Activated naive CD8-positive, alpha-beta T cell treated with anti-CD3 and anti-CD28 coated beads, Interleukin-2, amount 10 ng/mL, durations not matched to agents 7 days and 5 days (primary cell): ENCODE results near the gene SETDB2. TPM values are rescaled to one million over a fixed set of nuclear protein-coding genes. Genes with fewer than 3 reads are reported as not detected.

ENCODE experiments used
- ATAC-seq: fragments of 150-1000 bp; cut with Tn5 transposase; one replicate; pipeline ENCODE4 v1.10.0; 2021; ENCODE audit warnings: low read depth, moderate library complexity
- POLR2A ChIA-PET: fragments of 350-600 bp; sonication (Branson Sonifier 250); formaldehyde crosslinking; loops from one replicate; lab custom pipeline; 2021; ENCODE audit warnings: antibody characterized with exemption; lab: Charles Lee
- DNase-seq: peaks from one replicate; pipeline ENCODE4 v3.0.0; 2021
- H3K27ac Mint-ChIP-seq: one replicate; pipeline ENCODE4 v1.8.0; 2022; ENCODE audit warnings: mild to moderate bottlenecking, mixed read lengths
- H3K27me3 Mint-ChIP-seq: one replicate; pipeline ENCODE4 v1.8.0; 2022; ENCODE audit warnings: mild to moderate bottlenecking, moderate library complexity, mixed read lengths
- H3K36me3 Mint-ChIP-seq: one replicate; pipeline ENCODE4 v1.8.0; 2021; ENCODE audit warnings: mild to moderate bottlenecking, mixed read lengths
- H3K4me1 Mint-ChIP-seq: one replicate; pipeline ENCODE4 v1.8.0; 2021; ENCODE audit warnings: mixed read lengths
- H3K4me3 Mint-ChIP-seq: one replicate; pipeline ENCODE4 v1.8.0; 2022; ENCODE audit warnings: mild to moderate bottlenecking, moderate library complexity, mixed read lengths
- H3K9me3 Mint-ChIP-seq: one replicate; pipeline ENCODE4 v1.8.0; 2021; ENCODE audit warnings: mixed read lengths
- total RNA-seq, 2 experiments: library from RNA; stranded (reverse); gene quantifications; one replicate each; pipeline ENCODE4 v1.2.3, GENCODE V29; 2021

Gene SETDB2
- total RNA-seq, 2 experiments from 2014 or later, result 21.1 to 21.6 TPM

GRCh38 chr13:49532593-49532992, 88.5 kb downstream of the SETDB2 start:
- H3K9me3 Mint-ChIP-seq, result no peaks in the 10 kb centered on the region
- no peak overlapping the region for H3K27ac Mint-ChIP-seq
- POLR2A ChIA-PET, result no interaction called here
- peaks cover 12% of the 10 kb centered on the region for H3K4me1 Mint-ChIP-seq
- H3K36me3 Mint-ChIP-seq, result peaks cover 45% of the 10 kb centered on the region
- no peaks in the 10 kb centered on the region for H3K27me3 Mint-ChIP-seq
- DNase-seq (no peak), ATAC-seq (no peak)
- peak overlapping the region; percentile 26 for H3K4me3 Mint-ChIP-seq

- Mint-ChIP-seq H3K9me3 (no peaks in the 10 kb centered on the region), H3K4me1 (peaks cover 12% of the 10 kb centered on the region), H3K36me3 (peaks cover 50% of the 10 kb centered on the region), H3K27me3 (no peaks in the 10 kb centered on the region), H3K27ac (no peak overlapping the region), H3K4me3 (peak overlapping the region; percentile 26)
- no peak for DNase-seq
- POLR2A ChIA-PET, result no interaction called here
- no peak for ATAC-seq
These were observed 88.9 kb downstream of the SETDB2 start for GRCh38 chr13:49533011-49533410.

GRCh38 chr13:49533591-49534269, 89.7 kb downstream of the SETDB2 start:
- no peak overlapping the region for H3K27ac Mint-ChIP-seq
- H3K27me3 Mint-ChIP-seq, result no peaks in the 10 kb centered on the region
- ATAC-seq, result no peak
- no peak for DNase-seq
- POLR2A ChIA-PET, result no interaction called here
- peaks cover 12% of the 10 kb centered on the region for H3K4me1 Mint-ChIP-seq
- no peak overlapping the region for H3K4me3 Mint-ChIP-seq
- H3K36me3 Mint-ChIP-seq, result peaks cover 51% of the 10 kb centered on the region
- H3K9me3 Mint-ChIP-seq, result no peaks in the 10 kb centered on the region

GRCh38 chr13:49536144-49536873, 92.2 kb downstream of the SETDB2 start:
- ATAC-seq (no peak), DNase-seq (no peak)
- peaks cover 32% of the 10 kb centered on the region for H3K4me1 Mint-ChIP-seq
- H3K27me3 Mint-ChIP-seq, result no peaks in the 10 kb centered on the region
- no peak overlapping the region for H3K4me3 Mint-ChIP-seq
- no peak overlapping the region for H3K27ac Mint-ChIP-seq
- POLR2A ChIA-PET, result no interaction called here
- no peaks in the 10 kb centered on the region for H3K9me3 Mint-ChIP-seq
- peaks cover 47% of the 10 kb centered on the region for H3K36me3 Mint-ChIP-seq

GRCh38 chr13:49538404-49538803, 94.3 kb downstream of the SETDB2 start:
- Mint-ChIP-seq H3K9me3 (no peaks in the 10 kb centered on the region), H3K4me3 (no peak overlapping the region), H3K36me3 (peaks cover 38% of the 10 kb centered on the region), H3K4me1 (peaks cover 23% of the 10 kb centered on the region), H3K27me3 (no peaks in the 10 kb centered on the region), H3K27ac (no peak overlapping the region)
- POLR2A ChIA-PET, result interaction anchor here (1.3 to 2.0 kb wide), 2 partner anchors 13 to 94 kb away, joined by 3 to 14 read pairs; partner anchors contain the start of genes CAB39L and SETDB2
- no peak for ATAC-seq
- DNase-seq, result no peak

- H3K27me3 Mint-ChIP-seq, result no peaks in the 10 kb centered on the region
- peak overlapping the region; percentile 73 for H3K4me3 Mint-ChIP-seq
- peaks cover 20% of the 10 kb centered on the region for H3K4me1 Mint-ChIP-seq
- H3K9me3 Mint-ChIP-seq, result no peaks in the 10 kb centered on the region
- peak overlapping the region; percentile 88 for H3K27ac Mint-ChIP-seq
- H3K36me3 Mint-ChIP-seq, result peaks cover 31% of the 10 kb centered on the region
- POLR2A ChIA-PET, result interaction anchor here (1.0 to 2.0 kb wide), 4 partner anchors 14 to 95 kb away, joined by 3 to 16 read pairs (median 8); partner anchors contain the start of genes CAB39L, PHF11 and SETDB2
- no peak for DNase-seq
- no peak for ATAC-seq
These were observed 95.2 kb downstream of the SETDB2 start for GRCh38 chr13:49539313-49539712.

GRCh38 chr13:49539746-49540145, 95.7 kb downstream of the SETDB2 start:
- Mint-ChIP-seq H3K27me3 (no peaks in the 10 kb centered on the region), H3K9me3 (no peaks in the 10 kb centered on the region), H3K4me1 (peaks cover 20% of the 10 kb centered on the region), H3K36me3 (peaks cover 28% of the 10 kb centered on the region), H3K27ac (peak overlapping the region; percentile 88), H3K4me3 (peak overlapping the region; percentile 76)
- DNase-seq (no peak), ATAC-seq (no peak)
- POLR2A ChIA-PET, result interaction anchor here (0.6 to 2.0 kb wide), 5 partner anchors 27 to 117 kb away, joined by 3 to 16 read pairs (median 6); partner anchors contain the start of genes CAB39L, PHF11, RCBTB1 and SETDB2

- Mint-ChIP-seq H3K9me3 (no peaks in the 10 kb centered on the region), H3K27ac (peak overlapping the region; percentile 88), H3K4me3 (peak overlapping the region; percentile 76), H3K36me3 (peaks cover 28% of the 10 kb centered on the region), H3K4me1 (peaks cover 20% of the 10 kb centered on the region), H3K27me3 (no peaks in the 10 kb centered on the region)
- DNase-seq (no peak), ATAC-seq (peak; percentile 63)
- POLR2A ChIA-PET, result interaction anchor here (1.0 to 2.0 kb wide), 4 partner anchors 26 to 96 kb away, joined by 3 to 16 read pairs (median 10); partner anchors contain the start of genes CAB39L, PHF11, RCBTB1 and SETDB2
These were observed 96.5 kb downstream of the SETDB2 start for GRCh38 chr13:49540552-49540951.

- POLR2A ChIA-PET, result no interaction called here
- DNase-seq, result no peak
- H3K36me3 Mint-ChIP-seq, result peaks cover 17% of the 10 kb centered on the region
- no peak overlapping the region for H3K27ac Mint-ChIP-seq
- H3K4me3 Mint-ChIP-seq, result no peak overlapping the region
- peaks cover 21% of the 10 kb centered on the region for H3K4me1 Mint-ChIP-seq
- no peaks in the 10 kb centered on the region for H3K27me3 Mint-ChIP-seq
- no peak for ATAC-seq
- H3K9me3 Mint-ChIP-seq, result no peaks in the 10 kb centered on the region
These were observed 99.6 kb downstream of the SETDB2 start for GRCh38 chr13:49543656-49544055.

Other genes with a start within 250 kb of the SETDB2 start
- not detected for gene MLNR, start 223.9 kb upstream of the SETDB2 start, total RNA-seq
- 10 to 100 TPM; 14.7 to 17.6 TPM for gene CDADC1, start 196.3 kb upstream of the SETDB2 start, total RNA-seq
- 1 to 10 TPM; 3.8 to 4.8 TPM for gene CAB39L, start 210 bp upstream of the SETDB2 start, total RNA-seq
- 100 to 1,000 TPM; 121 to 123 TPM for gene PHF11, start 51.7 kb downstream of the SETDB2 start, total RNA-seq
- 10 to 100 TPM; 18.9 to 20.6 TPM for gene RCBTB1, start 141.3 kb downstream of the SETDB2 start, total RNA-seq
- 1 to 10 TPM; 3.5 to 4.3 TPM for gene ARL11, start 184.2 kb downstream of the SETDB2 start, total RNA-seq
- gene EBPL, start 247.2 kb downstream of the SETDB2 start, total RNA-seq, result 10 to 100 TPM; 26.0 to 28.0 TPM